ENCODE results near the gene SLC12A7.
A peak's percentile ranks its signal among the peaks of the same experiment; 100 is the strongest.

The SLC12A7 gene

GRCh38 chr5:1075555-1075881 lies 36.3 kb downstream of the SLC12A7 start:
- peaks cover 0 to 72% (median 65%) of the 10 kb centered on the region in 5 donors for H3K36me3 ChIP-seq (ENCODE audit: control insufficient read depth in 5 of 5, insufficient read depth in 5 of 5, low read length in 5 of 5)
- H3K9me3 ChIP-seq (ENCODE audit: control insufficient read depth in 5 of 5, low read length in 5 of 5): no peaks in the 10 kb centered on the region
- no peak overlapping the region for H3K4me3 ChIP-seq (ENCODE audit: low read depth in 1 of 5, low read length in 5 of 5)
- no peak overlapping the region for H3K9ac ChIP-seq (ENCODE audit: low read length in 5 of 5)
- H3K27ac ChIP-seq (ENCODE audit: low read depth, low read length): no peak overlapping the region
- H3K27me3 ChIP-seq (ENCODE audit: control insufficient read depth in 5 of 5, insufficient read depth in 4 of 5, low read length in 5 of 5): no peaks in the 10 kb centered on the region
- H3K4me1 ChIP-seq (ENCODE audit: control insufficient read depth in 5 of 5, insufficient read depth in 5 of 5, low read length in 5 of 5): no peaks in the 10 kb centered on the region

GRCh38 chr5:1074816-1075554 lies 36.9 kb downstream of the SLC12A7 start:
- Histone ChIP-seq H3K27ac (ENCODE audit: low read depth, low read length) (no peak overlapping the region), H3K36me3 (ENCODE audit: control insufficient read depth in 5 of 5, insufficient read depth in 5 of 5, low read length in 5 of 5) (peaks cover 0 to 67% (median 62%) of the 10 kb centered on the region in 5 donors), H3K4me1 (ENCODE audit: control insufficient read depth in 5 of 5, insufficient read depth in 5 of 5, low read length in 5 of 5) (no peaks in the 10 kb centered on the region), H3K9ac (ENCODE audit: low read length in 5 of 5) (no peak overlapping the region), H3K4me3 (ENCODE audit: low read depth in 1 of 5, low read length in 5 of 5) (no peak overlapping the region), H3K9me3 (ENCODE audit: control insufficient read depth in 5 of 5, low read length in 5 of 5) (no peaks in the 10 kb centered on the region), H3K27me3 (ENCODE audit: control insufficient read depth in 5 of 5, insufficient read depth in 4 of 5, low read length in 5 of 5) (no peaks in the 10 kb centered on the region)

GRCh38 chr5:1074226-1074625 lies 37.6 kb downstream of the SLC12A7 start:
- peaks cover 0 to 65% (median 61%) of the 10 kb centered on the region in 5 donors for H3K36me3 ChIP-seq (ENCODE audit: control insufficient read depth in 5 of 5, insufficient read depth in 5 of 5, low read length in 5 of 5)

GRCh38 chr5:1073239-1074102 lies 38.4 kb downstream of the SLC12A7 start:
- peaks cover 0 to 4% (median 3%) of the 10 kb centered on the region in 5 donors for H3K4me1 ChIP-seq (ENCODE audit: control insufficient read depth in 5 of 5, insufficient read depth in 5 of 5, low read length in 5 of 5)
- H3K9me3 ChIP-seq (ENCODE audit: control insufficient read depth in 5 of 5, low read length in 5 of 5): no peaks in the 10 kb centered on the region
- no peak overlapping the region for H3K4me3 ChIP-seq (ENCODE audit: low read depth in 1 of 5, low read length in 5 of 5)
- H3K36me3 ChIP-seq (ENCODE audit: control insufficient read depth in 5 of 5, insufficient read depth in 5 of 5, low read length in 5 of 5): peaks cover 0 to 66% (median 61%) of the 10 kb centered on the region in 5 donors
- no peak overlapping the region for H3K9ac ChIP-seq (ENCODE audit: low read length in 5 of 5)
- H3K27ac ChIP-seq (ENCODE audit: low read depth, low read length): no peak overlapping the region
- H3K27me3 ChIP-seq (ENCODE audit: control insufficient read depth in 5 of 5, insufficient read depth in 4 of 5, low read length in 5 of 5): no peaks in the 10 kb centered on the region

More at GRCh38 chr5:1074226-1074625, 37.6 kb downstream of the SLC12A7 start:
- Histone ChIP-seq H3K9me3 (ENCODE audit: control insufficient read depth in 5 of 5, low read length in 5 of 5) (no peaks in the 10 kb centered on the region), H3K4me3 (ENCODE audit: low read depth in 1 of 5, low read length in 5 of 5) (no peak overlapping the region), H3K9ac (ENCODE audit: low read length in 5 of 5) (no peak overlapping the region), H3K4me1 (ENCODE audit: control insufficient read depth in 5 of 5, insufficient read depth in 5 of 5, low read length in 5 of 5) (no peaks in the 10 kb centered on the region), H3K27ac (ENCODE audit: low read depth, low read length) (no peak overlapping the region), H3K27me3 (ENCODE audit: control insufficient read depth in 5 of 5, insufficient read depth in 4 of 5, low read length in 5 of 5) (no peaks in the 10 kb centered on the region)

- H3K4me3 ChIP-seq (ENCODE audit: low read depth in 1 of 5, low read length in 5 of 5): no peak overlapping the region
- H3K36me3 ChIP-seq (ENCODE audit: control insufficient read depth in 5 of 5, insufficient read depth in 5 of 5, low read length in 5 of 5): peaks cover 0 to 60% (median 44%) of the 10 kb centered on the region in 5 donors
- no peaks in the 10 kb centered on the region for H3K9me3 ChIP-seq (ENCODE audit: control insufficient read depth in 5 of 5, low read length in 5 of 5)
- no peak overlapping the region for H3K9ac ChIP-seq (ENCODE audit: low read length in 5 of 5)
- no peaks in the 10 kb centered on the region for H3K27me3 ChIP-seq (ENCODE audit: control insufficient read depth in 5 of 5, insufficient read depth in 4 of 5, low read length in 5 of 5)
- H3K4me1 ChIP-seq (ENCODE audit: control insufficient read depth in 5 of 5, insufficient read depth in 5 of 5, low read length in 5 of 5): peaks cover 0 to 7% (median 4%) of the 10 kb centered on the region in 5 donors
- no peak overlapping the region for H3K27ac ChIP-seq (ENCODE audit: low read depth, low read length)
Measured at GRCh38 chr5:1069720-1070088, 42.2 kb downstream of the SLC12A7 start.

GRCh38 chr5:1068895-1069719 lies 42.8 kb downstream of the SLC12A7 start:
- H3K9me3 ChIP-seq (ENCODE audit: control insufficient read depth in 5 of 5, low read length in 5 of 5): no peaks in the 10 kb centered on the region
- peaks cover 0 to 7% (median 4%) of the 10 kb centered on the region in 5 donors for H3K4me1 ChIP-seq (ENCODE audit: control insufficient read depth in 5 of 5, insufficient read depth in 5 of 5, low read length in 5 of 5)
- peaks cover 0 to 61% (median 45%) of the 10 kb centered on the region in 5 donors for H3K36me3 ChIP-seq (ENCODE audit: control insufficient read depth in 5 of 5, insufficient read depth in 5 of 5, low read length in 5 of 5)
- no peak overlapping the region for H3K27ac ChIP-seq (ENCODE audit: low read depth, low read length)
- no peak overlapping the region for H3K9ac ChIP-seq (ENCODE audit: low read length in 5 of 5)
- H3K27me3 ChIP-seq (ENCODE audit: control insufficient read depth in 5 of 5, insufficient read depth in 4 of 5, low read length in 5 of 5): no peaks in the 10 kb centered on the region
- H3K4me3 ChIP-seq (ENCODE audit: low read depth in 1 of 5, low read length in 5 of 5): peak overlapping the region in 1 of 5 donors; percentile 34

- H3K9ac ChIP-seq (ENCODE audit: low read length in 5 of 5): no peak overlapping the region
- H3K36me3 ChIP-seq (ENCODE audit: control insufficient read depth in 5 of 5, insufficient read depth in 5 of 5, low read length in 5 of 5): peaks cover 0 to 60% (median 45%) of the 10 kb centered on the region in 5 donors
Measured at GRCh38 chr5:1068204-1068894, 43.5 kb downstream of the SLC12A7 start.

GRCh38 chr5:1067141-1068121 lies 44.4 kb downstream of the SLC12A7 start:
- Histone ChIP-seq H3K36me3 (ENCODE audit: control insufficient read depth in 5 of 5, insufficient read depth in 5 of 5, low read length in 5 of 5) (peaks cover 0 to 65% (median 49%) of the 10 kb centered on the region in 5 donors), H3K27ac (ENCODE audit: low read depth, low read length) (no peak overlapping the region), H3K4me1 (ENCODE audit: control insufficient read depth in 5 of 5, insufficient read depth in 5 of 5, low read length in 5 of 5) (peaks cover 0 to 7% (median 4%) of the 10 kb centered on the region in 5 donors)

More at GRCh38 chr5:1068204-1068894, 43.5 kb downstream of the SLC12A7 start:
- no peaks in the 10 kb centered on the region for H3K27me3 ChIP-seq (ENCODE audit: control insufficient read depth in 5 of 5, insufficient read depth in 4 of 5, low read length in 5 of 5)
- H3K27ac ChIP-seq (ENCODE audit: low read depth, low read length): no peak overlapping the region
- no peaks in the 10 kb centered on the region for H3K9me3 ChIP-seq (ENCODE audit: control insufficient read depth in 5 of 5, low read length in 5 of 5)
- H3K4me1 ChIP-seq (ENCODE audit: control insufficient read depth in 5 of 5, insufficient read depth in 5 of 5, low read length in 5 of 5): peaks cover 0 to 7% (median 4%) of the 10 kb centered on the region in 5 donors
- H3K4me3 ChIP-seq (ENCODE audit: low read depth in 1 of 5, low read length in 5 of 5): peak overlapping the region in 1 of 5 donors; percentile 34

More at GRCh38 chr5:1067141-1068121, 44.4 kb downstream of the SLC12A7 start:
- Histone ChIP-seq H3K27me3 (ENCODE audit: control insufficient read depth in 5 of 5, insufficient read depth in 4 of 5, low read length in 5 of 5) (no peaks in the 10 kb centered on the region), H3K9me3 (ENCODE audit: control insufficient read depth in 5 of 5, low read length in 5 of 5) (no peaks in the 10 kb centered on the region), H3K9ac (ENCODE audit: low read length in 5 of 5) (no peak overlapping the region), H3K4me3 (ENCODE audit: low read depth in 1 of 5, low read length in 5 of 5) (no peak overlapping the region)

All from subcutaneous abdominal adipose tissue (tissue), 5 donors.